ENCODE measurements around the gene INSL3.
"Not testable (repeated sequence)": the region's sequence is repeated elsewhere in the genome, so short reads cannot be mapped to it uniquely, and the experiment has no call there.

Gene INSL3

DNA sequence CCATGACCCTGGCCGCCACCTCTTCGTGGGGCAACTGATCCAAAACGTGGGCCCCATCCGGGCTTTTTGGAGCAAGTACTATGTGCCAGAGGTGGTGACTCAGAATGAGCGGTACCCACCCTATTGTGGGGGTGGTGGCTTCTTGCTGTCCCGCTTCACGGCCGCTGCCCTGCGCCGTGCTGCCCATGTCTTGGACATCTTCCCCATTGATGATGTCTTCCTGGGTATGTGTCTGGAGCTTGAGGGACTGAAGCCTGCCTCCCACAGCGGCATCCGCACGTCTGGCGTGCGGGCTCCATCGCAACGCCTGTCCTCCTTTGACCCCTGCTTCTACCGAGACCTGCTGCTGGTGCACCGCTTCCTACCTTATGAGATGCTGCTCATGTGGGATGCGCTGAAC lies 9.6 kb downstream of the INSL3 start:
- DNase-seq = no peak

GRCh38 chr19:17811103-17811502 lies 10.2 kb downstream of the INSL3 start:
- no peak for DNase-seq

- DNase-seq = no peak
Observed at GRCh38 chr19:17807731-17808316, 13.5 kb downstream of the INSL3 start.

DNA sequence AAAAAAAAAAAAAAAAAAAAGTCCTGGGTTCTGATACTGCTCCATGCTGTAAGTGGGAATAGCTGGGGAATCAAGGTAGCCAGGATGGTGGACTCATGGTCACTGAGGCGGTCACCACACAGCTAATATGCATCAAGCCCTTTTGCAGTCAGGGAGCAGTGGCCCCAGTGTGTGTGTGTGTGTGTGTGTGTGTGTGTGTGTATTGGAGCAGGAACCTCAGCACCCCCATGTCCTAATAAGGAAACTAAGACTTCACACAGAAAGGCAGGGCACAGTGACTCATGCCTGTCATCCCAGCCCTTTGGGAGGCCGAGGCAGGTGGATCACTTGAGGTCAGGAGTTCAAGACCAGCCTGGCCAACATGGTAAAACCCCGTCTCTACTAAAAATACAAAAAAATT lies 14.4 kb downstream of the INSL3 start:
- no peak for DNase-seq

DNA sequence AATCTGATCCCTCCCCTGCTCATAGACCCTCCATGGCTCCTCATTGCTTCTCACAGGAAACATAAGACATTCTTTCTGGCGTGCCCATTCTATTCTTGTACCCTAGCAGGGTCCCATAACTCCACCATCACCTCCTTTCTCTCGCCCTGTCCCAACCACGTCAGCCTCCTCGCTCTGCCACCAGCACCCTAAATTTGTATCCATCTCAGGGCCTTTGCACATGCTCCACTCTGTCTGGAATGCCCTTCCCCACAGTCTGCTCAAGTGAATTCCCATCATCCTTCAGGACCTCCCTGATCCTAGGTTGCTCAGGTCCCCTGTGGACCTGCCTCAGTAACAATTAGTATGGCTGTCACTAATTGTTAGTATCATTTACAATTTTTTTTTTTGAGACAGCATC lies 15.9 kb downstream of the INSL3 start:
- no peak for DNase-seq

GRCh38 chr19:17803264-17803896 lies 17.9 kb downstream of the INSL3 start:
- DNase-seq = no peak

DNA sequence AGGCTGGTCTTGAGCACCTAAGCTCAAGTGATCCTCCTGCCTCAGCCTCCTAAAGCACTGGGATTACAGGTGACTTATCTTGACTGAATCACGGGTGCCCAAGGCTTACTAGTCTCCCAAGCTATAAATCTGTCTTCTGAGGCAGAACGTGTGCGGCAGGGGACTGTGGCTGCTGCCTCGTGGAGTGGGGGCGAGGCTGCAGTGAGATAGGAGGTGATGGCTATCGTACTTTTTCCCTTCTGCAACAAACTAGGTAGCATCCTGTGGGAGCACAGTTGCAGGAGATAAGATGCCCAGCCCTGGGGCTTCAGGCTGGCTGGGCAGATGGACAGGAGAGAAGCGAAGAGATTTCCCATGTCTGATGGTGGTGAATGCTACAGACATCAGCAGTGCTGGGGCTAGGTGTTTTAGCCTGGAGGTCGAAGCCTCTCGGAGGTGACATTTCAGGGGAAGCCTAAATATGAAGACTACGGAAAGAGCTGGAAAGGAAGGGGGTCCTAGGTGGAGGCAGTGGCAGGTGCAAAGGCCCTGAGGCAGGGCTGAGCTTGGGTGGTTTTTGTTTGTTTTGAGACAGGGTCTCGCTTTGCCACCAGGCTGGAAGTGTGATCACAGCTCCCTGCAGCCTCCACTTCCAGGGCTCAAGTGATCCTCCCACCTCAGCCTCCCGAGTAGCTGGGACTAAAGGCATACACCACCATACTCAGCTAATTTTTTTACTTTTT lies 19.0 kb downstream of the INSL3 start:
- no peak for DNase-seq

DNA sequence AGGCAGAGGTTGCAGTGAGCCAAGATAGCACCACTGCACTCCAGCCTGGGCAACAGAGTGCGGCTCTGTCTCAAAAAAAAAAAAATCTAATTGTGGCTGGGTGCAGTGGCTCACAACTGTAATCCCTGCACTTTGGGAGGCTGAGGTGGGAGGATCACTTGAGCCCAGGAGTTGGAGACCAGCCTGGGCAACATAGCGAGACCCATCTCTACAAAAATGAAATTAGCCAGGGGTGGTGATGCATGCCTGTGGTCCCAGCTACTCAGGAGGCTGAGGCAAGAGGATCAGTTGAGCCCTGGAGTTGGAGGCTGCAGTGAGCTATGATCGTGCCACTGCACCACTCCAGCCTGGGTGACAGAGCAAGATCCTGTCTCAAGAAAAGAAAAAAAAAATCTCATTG lies 22.7 kb downstream of the INSL3 start:
- not testable (repeated sequence) for DNase-seq

DNA sequence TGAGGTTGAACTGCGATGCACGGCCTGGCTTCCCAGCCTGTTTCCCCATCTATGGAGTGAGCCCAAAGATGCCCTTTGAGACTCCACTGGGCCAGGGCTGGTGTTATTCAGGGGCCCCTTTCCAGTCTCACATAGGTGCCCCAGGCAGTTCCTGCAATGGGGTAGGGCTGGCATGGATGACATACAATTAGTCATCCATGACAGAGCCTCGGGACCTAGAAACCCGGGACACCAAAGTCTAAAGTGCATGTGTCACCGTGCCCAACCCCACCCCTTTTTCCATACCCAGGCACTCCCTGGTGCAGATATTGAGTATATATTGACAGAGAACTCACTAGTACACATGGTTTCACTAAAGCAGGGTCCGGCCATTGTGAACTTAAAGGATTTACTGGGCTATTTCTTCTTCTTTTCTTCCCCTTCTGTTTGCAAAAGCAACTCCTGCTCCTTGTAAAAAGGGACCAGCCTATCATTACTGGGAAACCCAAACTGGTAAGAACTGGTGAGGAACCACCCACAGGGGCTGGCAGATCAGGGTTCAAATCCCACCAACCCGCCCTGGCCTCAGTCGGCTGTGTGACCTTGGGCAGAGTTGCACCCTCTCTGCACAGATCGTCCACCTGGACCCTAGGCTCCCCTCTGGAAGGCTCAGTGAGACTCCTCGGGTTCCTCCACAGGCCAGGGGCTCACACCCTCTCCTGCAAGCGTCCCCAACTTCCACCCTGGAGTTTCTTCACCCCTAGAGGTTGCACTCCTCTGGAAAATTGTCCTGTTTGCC lies 23.7 kb downstream of the INSL3 start:
- peak; percentile 25 for DNase-seq

- DNase-seq = no peak
Observed at GRCh38 chr19:17796838-17797423, 24.4 kb downstream of the INSL3 start.

- no peak for DNase-seq
Observed at GRCh38 chr19:17796013-17796837, 25.1 kb downstream of the INSL3 start.

DNA sequence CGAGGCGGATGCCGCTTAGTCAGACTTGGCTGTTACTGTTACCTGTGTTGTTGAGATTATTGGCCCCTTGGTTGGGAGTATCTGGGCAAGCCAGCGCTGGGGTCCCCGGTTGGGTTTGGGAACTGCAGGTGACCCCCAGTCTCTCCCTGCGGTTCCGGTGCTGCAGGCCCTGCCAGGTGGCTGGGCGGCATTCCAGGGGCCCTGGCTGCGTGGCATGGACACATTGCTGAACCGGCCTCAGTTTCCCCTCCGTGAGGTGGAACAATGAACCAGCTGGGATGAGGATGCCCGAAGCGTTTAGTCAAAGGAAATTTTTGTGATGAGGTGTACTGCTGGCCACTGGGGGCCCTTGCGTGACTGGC lies 25.8 kb downstream of the INSL3 start:
- no peak for DNase-seq

DNA sequence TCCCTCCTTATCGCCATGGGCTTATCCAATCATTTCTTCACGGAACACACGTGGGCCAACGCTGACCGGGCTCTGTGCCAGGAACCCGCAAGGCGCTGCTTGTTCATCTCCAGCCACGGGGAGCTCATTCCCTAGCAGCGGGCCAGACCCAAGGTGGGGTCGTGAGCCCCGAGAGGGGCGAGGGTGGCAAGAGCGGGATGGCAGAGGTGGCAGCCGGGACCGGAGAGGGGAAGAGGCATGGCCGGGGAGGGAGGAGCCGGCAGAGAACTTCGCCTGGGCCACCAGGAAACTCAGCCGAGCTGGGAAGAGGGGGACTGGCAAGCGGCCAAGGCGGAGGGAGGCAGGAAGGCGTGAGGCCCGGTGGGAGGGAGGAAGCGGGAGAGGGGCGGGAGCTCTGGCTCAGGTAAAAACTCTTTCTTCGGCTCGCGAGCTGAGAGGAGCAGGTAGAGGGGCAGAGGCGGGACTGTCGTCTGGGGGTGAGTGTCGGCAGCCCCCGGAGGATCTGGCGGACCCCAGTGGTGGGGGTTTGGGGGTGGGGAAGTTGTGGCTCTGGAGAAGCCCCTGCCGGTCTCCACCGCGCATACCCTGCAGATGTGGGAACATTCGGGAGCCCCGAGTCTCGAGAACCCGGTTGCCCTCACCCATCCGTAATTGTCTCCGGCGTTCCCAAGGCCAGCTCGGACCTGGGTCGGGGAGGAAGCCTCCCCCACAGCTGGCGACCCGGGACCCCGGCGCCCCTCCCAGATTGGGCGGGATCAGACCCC lies 26.4 kb downstream of the INSL3 start, which contains the start of gene B3GNT3:
Gene B3GNT3 (plus strand): TSS at position 408 of the 764 bp plus-strand sequence. CDS start 12,670 bp downstream, outside the sequence.
- DNase-seq = peak; percentile 74

DNA sequence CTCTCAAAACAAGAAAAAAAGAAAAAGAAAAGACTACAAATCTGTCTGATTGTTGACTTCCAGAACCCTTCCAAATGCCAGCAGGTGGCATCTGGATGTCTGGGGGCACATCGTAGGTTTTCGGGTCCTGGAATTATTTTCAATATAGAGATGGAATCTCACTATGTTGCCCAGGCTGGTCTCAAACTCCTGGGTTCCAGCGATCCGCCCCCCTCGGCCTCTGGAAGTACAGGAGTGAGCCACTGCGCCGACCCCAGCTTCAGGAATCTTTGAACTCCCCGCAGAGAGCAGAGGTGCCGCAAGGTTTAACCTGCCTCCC lies 26.9 kb downstream of the INSL3 start:
- DNase-seq = no peak

DNA sequence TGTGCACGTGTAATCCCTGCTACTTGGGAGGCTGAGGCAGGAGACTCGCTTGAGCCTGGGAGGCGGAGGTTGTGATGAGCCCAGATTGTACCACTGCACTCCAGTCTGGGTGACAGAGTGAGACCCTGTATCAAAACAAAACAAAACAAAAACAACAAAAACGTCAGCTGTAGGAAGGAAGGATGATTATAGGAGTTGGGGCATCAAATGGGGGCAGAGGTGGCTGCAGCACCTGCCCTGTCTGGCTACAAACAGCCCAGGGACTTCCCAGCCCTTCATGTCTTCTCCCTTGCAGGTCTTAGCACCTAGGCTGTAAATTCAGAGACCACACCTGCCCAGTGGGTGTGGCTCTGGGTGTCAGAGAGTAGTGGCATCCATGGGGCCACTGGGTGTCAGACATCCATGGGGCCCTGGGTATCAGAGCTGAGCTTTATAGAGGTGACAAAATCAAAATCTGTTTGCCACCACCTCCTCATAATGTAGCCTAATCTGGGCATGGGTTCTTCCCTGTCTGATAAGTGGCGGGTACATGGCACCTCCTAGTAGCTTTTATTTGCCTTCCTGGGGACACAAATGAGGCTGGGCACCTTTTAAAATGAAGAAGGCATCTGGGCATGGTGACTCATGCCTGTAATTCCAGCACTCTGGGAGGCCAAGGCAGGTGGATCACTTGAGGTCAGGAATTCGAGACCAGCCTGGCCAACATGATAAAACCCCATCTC lies 31.1 kb downstream of the INSL3 start:
- DNase-seq = no peak

GRCh38 chr19:17788632-17789031 lies 32.7 kb downstream of the INSL3 start:
- DNase-seq = no peak

- no peak for DNase-seq
Observed at GRCh38 chr19:17787274-17787913, 33.9 kb downstream of the INSL3 start.

- DNase-seq = peak; percentile 21
Observed at GRCh38 chr19:17784201-17785008, 36.9 kb downstream of the INSL3 start.

DNA sequence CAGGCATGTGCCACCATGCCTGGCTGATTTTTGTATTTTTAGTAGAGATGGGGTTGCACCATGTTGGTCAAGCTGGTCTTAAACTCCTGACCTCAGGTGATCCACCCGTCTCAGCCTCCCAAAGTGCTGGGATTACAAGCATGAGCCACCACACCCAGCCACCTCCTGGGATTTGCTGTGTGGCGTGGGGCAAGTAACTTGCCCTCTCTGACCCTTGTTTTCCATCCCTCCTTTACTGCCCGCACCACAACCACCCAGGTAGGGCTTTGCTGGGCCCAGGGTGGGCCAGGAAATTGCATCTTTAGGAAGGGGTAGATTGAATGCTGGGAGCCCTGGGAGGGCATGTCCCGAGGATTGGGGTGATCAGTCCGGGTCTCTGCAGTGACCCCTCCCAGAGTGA lies 37.6 kb downstream of the INSL3 start:
- not testable (repeated sequence) for DNase-seq

All from NCI-H226 (cell line).